Measurements from ENCODE around the gene UBXN10. TPM values are rescaled to one million over a fixed set of nuclear protein-coding genes. Genes with fewer than 3 reads are reported as not detected.

Gene UBXN10
- polyA plus RNA-seq, 1 donor (not counting 4 experiments of a cell fraction or from before 2014, with no cell fraction given): 0.05 TPM

GRCh38 chr1:20153000-20153418, 32.9 kb upstream of the UBXN10 start:
- H3K4me2 ChIP-seq (ENCODE audit: control insufficient read depth, extremely low read depth, insufficient read depth, low read depth, low read length): no peak overlapping the region
- H3K36me3 ChIP-seq (ENCODE audit: control insufficient read depth in 2 of 2, extremely low read depth in 1 of 2, insufficient read depth in 2 of 2, low read length in 2 of 2): no peaks in the 10 kb centered on the region
- no peak overlapping the region for H3K4me3 ChIP-seq (ENCODE audit: control insufficient read depth in 2 of 3, extremely low read depth in 1 of 3, insufficient read depth in 2 of 3, low read depth in 1 of 3, low read length in 3 of 3)
- no peak overlapping the region for H3K27ac ChIP-seq (ENCODE audit: control insufficient read depth, insufficient read depth, low read length)
- no peaks in the 10 kb centered on the region for H3K79me2 ChIP-seq (ENCODE audit: control insufficient read depth, insufficient read depth, low read length)
- no peak for TF ChIP-seq CTCF (optimal IDR thresholded peaks at IDR 0.05 in 1 of 3, IDR thresholded peaks at IDR 0.05 in 1 of 3, conservative IDR thresholded peaks at IDR 0.05 in 1 of 3; ENCODE audit: extremely low read depth in 1 of 3, insufficient read depth in 2 of 3, low read length in 3 of 3)
- TF ChIP-seq EZH2 (IDR thresholded peaks at IDR 0.05; ENCODE audit: low read length): no peak
- H2AFZ ChIP-seq (ENCODE audit: control insufficient read depth, low read length): no peak overlapping the region
- DNase-seq (ENCODE audit: low read depth, low spot score) (no peak), FAIRE-seq (no peak)
- H3K4me1 ChIP-seq (ENCODE audit: control insufficient read depth, extremely low read depth, insufficient read depth, low read length): peaks cover 6% of the 10 kb centered on the region
- H4K20me1 ChIP-seq (ENCODE audit: control insufficient read depth, extremely low read depth, insufficient read depth, low read length): no peaks in the 10 kb centered on the region
- dilution Hi-C loops (cut with MboI; ENCODE audit: extremely low pct_ligation_motif_present, low sequenced_read_pairs): no loop called here
- no peaks in the 10 kb centered on the region for H3K9me3 ChIP-seq (ENCODE audit: control insufficient read depth, low read depth, low read length)
- no peaks in the 10 kb centered on the region for H3K27me3 ChIP-seq (ENCODE audit: control insufficient read depth, extremely low read depth, insufficient read depth, low read length)
- no peaks in the 10 kb centered on the region for H3K9me1 ChIP-seq (ENCODE audit: control insufficient read depth, extremely low read depth, insufficient read depth, low read length)
- H3K9ac ChIP-seq (ENCODE audit: control insufficient read depth, extremely low read depth, insufficient read depth, low read length): no peak overlapping the region

GRCh38 chr1:20154301-20154831, 31.5 kb upstream of the UBXN10 start:
- Histone ChIP-seq H3K4me1 (ENCODE audit: control insufficient read depth, extremely low read depth, insufficient read depth, low read length) (peaks cover 6% of the 10 kb centered on the region), H3K36me3 (ENCODE audit: control insufficient read depth in 2 of 2, extremely low read depth in 1 of 2, insufficient read depth in 2 of 2, low read length in 2 of 2) (no peaks in the 10 kb centered on the region), H3K9me1 (ENCODE audit: control insufficient read depth, extremely low read depth, insufficient read depth, low read length) (no peaks in the 10 kb centered on the region), H3K4me3 (ENCODE audit: control insufficient read depth in 2 of 3, extremely low read depth in 1 of 3, insufficient read depth in 2 of 3, low read depth in 1 of 3, low read length in 3 of 3) (no peak overlapping the region), H3K4me2 (ENCODE audit: control insufficient read depth, extremely low read depth, insufficient read depth, low read depth, low read length) (no peak overlapping the region), H4K20me1 (ENCODE audit: control insufficient read depth, extremely low read depth, insufficient read depth, low read length) (no peaks in the 10 kb centered on the region), H3K9ac (ENCODE audit: control insufficient read depth, extremely low read depth, insufficient read depth, low read length) (no peak overlapping the region), H3K27me3 (ENCODE audit: control insufficient read depth, extremely low read depth, insufficient read depth, low read length) (no peaks in the 10 kb centered on the region), H3K9me3 (ENCODE audit: control insufficient read depth, low read depth, low read length) (peaks cover 5% of the 10 kb centered on the region), H2AFZ (ENCODE audit: control insufficient read depth, low read length) (no peak overlapping the region), H3K79me2 (ENCODE audit: control insufficient read depth, insufficient read depth, low read length) (no peaks in the 10 kb centered on the region), H3K27ac (ENCODE audit: control insufficient read depth, insufficient read depth, low read length) (no peak overlapping the region)
- dilution Hi-C loops (cut with MboI; ENCODE audit: extremely low pct_ligation_motif_present, low sequenced_read_pairs): no loop called here
- FAIRE-seq (no peak), DNase-seq (ENCODE audit: low read depth, low spot score) (no peak)
- TF ChIP-seq EZH2 (IDR thresholded peaks at IDR 0.05; ENCODE audit: low read length) (no peak), CTCF (optimal IDR thresholded peaks at IDR 0.05 in 1 of 3, IDR thresholded peaks at IDR 0.05 in 1 of 3, conservative IDR thresholded peaks at IDR 0.05 in 1 of 3; ENCODE audit: extremely low read depth in 1 of 3, insufficient read depth in 2 of 3, low read length in 3 of 3) (no peak)
